Mammary epithelial cell (primary cell): ENCODE measurements around the gene SMIM12.

ENCODE experiments used
- CTCF ChIP-seq, 2 donors: IDR thresholded peaks in 1 of 2; conservative IDR thresholded peaks in 1 of 2; 2 replicates each; pipeline ENCODE4 v1.5.1; 2011 to 2012; ENCODE audit warnings: inconsistent platforms in 2 of 2, low read length in 2 of 2, mild to moderate bottlenecking in 2 of 2, control low read depth in 1 of 2, low read depth in 1 of 2; ENCODE audit not compliant: insufficient read depth in 1 of 2; ENCODE audit errors: extremely low read depth in 1 of 2
- EZH2 ChIP-seq: IDR thresholded peaks from 2 replicates; pipeline ENCODE4 v1.6.1; 2012; ENCODE audit warnings: low read length, inconsistent platforms, borderline replicate concordance

GRCh38 chr1:34865981-34866761 is 6.6 kb upstream of the SMIM12 start:
- TF ChIP-seq CTCF (conservative IDR thresholded peaks at IDR 0.05 in 1 of 2, IDR thresholded peaks at IDR 0.05 in 1 of 2; ENCODE audit: extremely low read depth in 1 of 2, insufficient read depth in 1 of 2, low read depth in 1 of 2, low read length in 2 of 2) = peak; percentile 78 to 96
- no peak for TF ChIP-seq EZH2
